ENCODE data around the gene NAPB.

GRCh38 chr20:23363257-23363649, 58.0 kb downstream of the NAPB start:
- TF ChIP-seq CTCF (conservative IDR thresholded peaks at IDR 0.05; ENCODE audit: low read length) = no peak
- no peak for TF ChIP-seq EZH2phosphoT487 (IDR thresholded peaks at IDR 0.05; ENCODE audit: borderline replicate concordance)
